GM23338 (cell line): ENCODE measurements around the gene BRI3. TPM values are rescaled to one million over a fixed set of nuclear protein-coding genes. Genes with fewer than 3 reads are reported as not detected.
A peak's percentile ranks its signal among the peaks of the same experiment; 100 is the strongest.

Source experiments
- ATAC-seq: fragments of 200-7000 bp; cut with Tn5 transposase; 3 replicates; pipeline ENCODE4 v1.9.1; 2020
- DNase-seq: peaks from one replicate; pipeline ENCODE4 v3.0.0-alpha.2; 2015; ENCODE audit warnings: low spot score
- H2AFZ ChIP-seq: fragments of 200-600 bp; sonication (generic); 2 replicates; pipeline ENCODE4 v1.8.0; 2016; ENCODE audit warnings: antibody characterized with exemption, mild to moderate bottlenecking, moderate library complexity
- H3F3A ChIP-seq: fragments of 200-600 bp; sonication (generic); replicated peaks from 2 replicates; pipeline ENCODE4 v1.8.0; 2017; ENCODE audit warnings: antibody characterized with exemption, mixed run types, low read depth
- H3K27ac ChIP-seq: fragments of 200-600 bp; sonication (generic); 2 replicates; pipeline ENCODE4 v1.6.1; 2016; ENCODE audit warnings: low read depth
- H3K27me3 ChIP-seq: fragments of 200-600 bp; sonication (generic); 2 replicates; pipeline ENCODE4 v1.8.0; 2016; ENCODE audit warnings: mild to moderate bottlenecking, mixed run types, moderate library complexity; ENCODE audit not compliant: insufficient read depth
- H3K36me3 ChIP-seq: fragments of 200-600 bp; sonication (generic); 2 replicates; pipeline ENCODE4 v1.8.0; 2016; ENCODE audit warnings: mild to moderate bottlenecking; ENCODE audit not compliant: insufficient read depth
- H3K4me1 ChIP-seq: fragments of 200-600 bp; sonication (generic); 2 replicates; pipeline ENCODE4 v1.8.0; 2016; ENCODE audit warnings: mild to moderate bottlenecking, moderate library complexity; ENCODE audit not compliant: insufficient read depth
- H3K4me2 ChIP-seq: fragments of 200-600 bp; sonication (generic); 2 replicates; pipeline ENCODE4 v1.7.1; 2017; ENCODE audit warnings: mixed run types
- H3K4me3 ChIP-seq: fragments of 200-600 bp; sonication (generic); 2 replicates; pipeline ENCODE4 v1.6.1; 2016; ENCODE audit warnings: mixed run types
- H3K79me2 ChIP-seq: fragments of 200-600 bp; sonication (generic); replicated peaks from 2 replicates; pipeline ENCODE4 v1.8.0; 2017; ENCODE audit warnings: mild to moderate bottlenecking; ENCODE audit not compliant: insufficient read depth
- H3K9me2 ChIP-seq: fragments of 200-600 bp; sonication (generic); 2 replicates; pipeline ENCODE4 v1.8.0; 2017; ENCODE audit not compliant: insufficient read depth
- H4K20me1 ChIP-seq: fragments of 200-600 bp; sonication (generic); replicated peaks from 2 replicates; pipeline ENCODE4 v1.8.0; 2017; ENCODE audit warnings: mild to moderate bottlenecking; ENCODE audit not compliant: insufficient read depth
- H3K27ac Mint-ChIP-seq: 2 replicates; pipeline ENCODE4 v1.8.0; 2020; ENCODE audit warnings: inconsistent platforms, mild to moderate bottlenecking, moderate library complexity, mixed read lengths
- H3K27me3 Mint-ChIP-seq: 3 replicates; pipeline ENCODE4 v1.8.0; 2022; ENCODE audit warnings: low read depth, mild to moderate bottlenecking, moderate library complexity, mixed read lengths, inconsistent platforms; ENCODE audit not compliant: insufficient read depth, poor library complexity
- H3K36me3 Mint-ChIP-seq: 3 replicates; pipeline ENCODE4 v1.8.0; 2021; ENCODE audit warnings: low read depth, mild to moderate bottlenecking, inconsistent platforms, moderate library complexity, mixed read lengths
- H3K4me1 Mint-ChIP-seq: 3 replicates; pipeline ENCODE4 v1.8.0; 2020; ENCODE audit warnings: mild to moderate bottlenecking, inconsistent platforms, mixed read lengths
- H3K4me3 Mint-ChIP-seq: 3 replicates; pipeline ENCODE4 v1.8.0; 2021; ENCODE audit warnings: moderate library complexity, mild to moderate bottlenecking, inconsistent platforms, mixed read lengths
- H3K9me3 Mint-ChIP-seq: 3 replicates; pipeline ENCODE4 v1.8.0; 2020; ENCODE audit warnings: moderate library complexity, mild to moderate bottlenecking, inconsistent platforms, mixed read lengths
- CREB1 ChIP-seq: fragments of 250-450 bp; sonication (Bioruptor Pico); IDR thresholded peaks from 2 replicates; pipeline ENCODE4 v1.5.0; 2020; ENCODE audit warnings: low read depth, mild to moderate bottlenecking, moderate library complexity
- EZH2phosphoT487 ChIP-seq: fragments of 200-600 bp; sonication (generic); IDR thresholded peaks from one replicate; pipeline ENCODE4 v1.8.1; 2018; ENCODE audit warnings: antibody characterized with exemption; ENCODE audit not compliant: unreplicated experiment
- NANOG ChIP-seq: IDR thresholded peaks from 2 replicates; pipeline ENCODE4 v1.6.1; 2016; ENCODE audit warnings: antibody characterized with exemption, borderline replicate concordance
- POLR2AphosphoS5 ChIP-seq: IDR thresholded peaks from 2 replicates; pipeline ENCODE4 v1.6.1; 2016; ENCODE audit warnings: antibody characterized with exemption, low read depth
- STAT1 ChIP-seq: IDR thresholded peaks from one replicate; pipeline ENCODE4 v1.6.1; 2016; ENCODE audit warnings: antibody characterized with exemption; ENCODE audit not compliant: unreplicated experiment
- ZNF114 ChIP-seq: fragments of 250-450 bp; sonication (Bioruptor Pico); IDR thresholded peaks from 2 replicates; pipeline ENCODE4 v1.5.0; 2020; ENCODE audit warnings: mild to moderate bottlenecking, moderate library complexity
- ZNF331 ChIP-seq: fragments of 250-450 bp; sonication (Bioruptor Pico); IDR thresholded peaks from 2 replicates; pipeline ENCODE4 v1.5.0; 2020; ENCODE audit warnings: low read depth, mild to moderate bottlenecking, moderate library complexity
- polyA plus RNA-seq: library from polyadenylated mRNA; unstranded; fragments of >200 nt; fragmentation: Nextera tagmentation; extraction: Ambion mirVana; gene quantifications from 2 replicates; pipeline ENCODE4 v1.2.1, GENCODE V29; 2016
- total RNA-seq: library from RNA; depleted of rRNA; stranded (reverse); fragments of >200 nt; shearing (Covaris generic); gene quantifications from 2 replicates; pipeline ENCODE4 v1.2.3, GENCODE V29; 2014
- TF ChIP-seq, protein P1 (sequence below), 2 experiments: fragments of 200-600 bp in 1 of 2; sonication (generic) in 1 of 2; conservative IDR thresholded peaks; 2 replicates each; pipeline versions ENCODE4 v1.5.1 to v1.6.1; 2016 to 2017; ENCODE audit warnings: antibody characterized with exemption in 2 of 2, low read depth in 2 of 2, mild to moderate bottlenecking in 2 of 2, moderate library complexity in 1 of 2
- TF ChIP-seq, protein P2 (sequence below): IDR thresholded peaks from 2 replicates; pipeline ENCODE4 v1.6.1; 2016; ENCODE audit warnings: antibody characterized with exemption

Gene BRI3
- total and polyA plus RNA-seq, 2 experiments from 2014 or later = 21.7 to 66.1 TPM

DNA sequence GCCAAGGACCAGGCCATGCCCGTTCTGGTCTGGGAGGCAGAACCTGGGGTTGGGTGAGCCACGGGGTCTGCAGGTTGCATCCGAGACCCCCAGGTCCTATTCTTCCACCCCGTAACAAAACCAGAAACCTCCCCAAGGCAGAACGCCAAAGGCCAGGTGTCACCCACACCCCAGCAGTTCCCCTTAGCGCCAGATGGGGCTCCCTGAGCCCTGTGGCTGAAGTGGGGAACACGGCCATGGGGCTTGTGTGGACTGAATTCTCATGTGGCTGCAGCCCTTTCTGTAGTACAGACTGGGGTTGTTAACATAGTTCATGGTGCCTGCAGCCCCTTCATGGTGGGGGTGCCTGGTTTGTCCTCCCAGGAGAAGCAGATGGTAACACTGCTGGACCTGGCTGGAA is 10.2 kb downstream of the BRI3 start:
- DNase-seq (peak; percentile 67), ATAC-seq (peak; percentile 12)
- H3K36me3 ChIP-seq = 0 out of 2 replicates have a peak, but pooled peaks cover 13% of the 10 kb centered on the region
- H3F3A ChIP-seq = peaks cover 10% of the 10 kb centered on the region; the same call in 1 of the 2 replicates
- peaks cover 27% of the 10 kb centered on the region for H4K20me1 ChIP-seq
- H3K4me1 ChIP-seq = peaks cover 25% of the 10 kb centered on the region
- H3K27me3 ChIP-seq = no peaks in the 10 kb centered on the region
- no peak overlapping the region for H3K27ac ChIP-seq
- H3K27me3 Mint-ChIP-seq = peaks cover 8% of the 10 kb centered on the region
- no peaks in the 10 kb centered on the region for H3K9me2 ChIP-seq
- TF ChIP-seq STAT1 = no peak
- TF ChIP-seq CREB1 = no peak
- TF ChIP-seq, protein P1, sequence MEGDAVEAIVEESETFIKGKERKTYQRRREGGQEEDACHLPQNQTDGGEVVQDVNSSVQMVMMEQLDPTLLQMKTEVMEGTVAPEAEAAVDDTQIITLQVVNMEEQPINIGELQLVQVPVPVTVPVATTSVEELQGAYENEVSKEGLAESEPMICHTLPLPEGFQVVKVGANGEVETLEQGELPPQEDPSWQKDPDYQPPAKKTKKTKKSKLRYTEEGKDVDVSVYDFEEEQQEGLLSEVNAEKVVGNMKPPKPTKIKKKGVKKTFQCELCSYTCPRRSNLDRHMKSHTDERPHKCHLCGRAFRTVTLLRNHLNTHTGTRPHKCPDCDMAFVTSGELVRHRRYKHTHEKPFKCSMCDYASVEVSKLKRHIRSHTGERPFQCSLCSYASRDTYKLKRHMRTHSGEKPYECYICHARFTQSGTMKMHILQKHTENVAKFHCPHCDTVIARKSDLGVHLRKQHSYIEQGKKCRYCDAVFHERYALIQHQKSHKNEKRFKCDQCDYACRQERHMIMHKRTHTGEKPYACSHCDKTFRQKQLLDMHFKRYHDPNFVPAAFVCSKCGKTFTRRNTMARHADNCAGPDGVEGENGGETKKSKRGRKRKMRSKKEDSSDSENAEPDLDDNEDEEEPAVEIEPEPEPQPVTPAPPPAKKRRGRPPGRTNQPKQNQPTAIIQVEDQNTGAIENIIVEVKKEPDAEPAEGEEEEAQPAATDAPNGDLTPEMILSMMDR (conservative IDR thresholded peaks at IDR 0.05; ENCODE audit: low read depth in 2 of 2) = peak; percentile 32 to 41
- TF ChIP-seq ZNF114 (CRISPR knock-in tag) = no peak
- TF ChIP-seq, protein P2, sequence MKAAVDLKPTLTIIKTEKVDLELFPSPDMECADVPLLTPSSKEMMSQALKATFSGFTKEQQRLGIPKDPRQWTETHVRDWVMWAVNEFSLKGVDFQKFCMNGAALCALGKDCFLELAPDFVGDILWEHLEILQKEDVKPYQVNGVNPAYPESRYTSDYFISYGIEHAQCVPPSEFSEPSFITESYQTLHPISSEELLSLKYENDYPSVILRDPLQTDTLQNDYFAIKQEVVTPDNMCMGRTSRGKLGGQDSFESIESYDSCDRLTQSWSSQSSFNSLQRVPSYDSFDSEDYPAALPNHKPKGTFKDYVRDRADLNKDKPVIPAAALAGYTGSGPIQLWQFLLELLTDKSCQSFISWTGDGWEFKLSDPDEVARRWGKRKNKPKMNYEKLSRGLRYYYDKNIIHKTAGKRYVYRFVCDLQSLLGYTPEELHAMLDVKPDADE = no peak
- no peak for TF ChIP-seq NANOG
- TF ChIP-seq ZNF331 (CRISPR knock-in tag) = no peak
- no peak overlapping the region for H2AFZ ChIP-seq
- H3K36me3 Mint-ChIP-seq = peaks cover 37% of the 10 kb centered on the region
- H3K9me3 Mint-ChIP-seq = no peaks in the 10 kb centered on the region
- no peak overlapping the region for H3K4me3 ChIP-seq
- H3K4me1 Mint-ChIP-seq = peaks cover 31% of the 10 kb centered on the region
- peaks cover 33% of the 10 kb centered on the region for H3K79me2 ChIP-seq
- H3K4me3 Mint-ChIP-seq = no peak overlapping the region
- no peak overlapping the region for H3K27ac Mint-ChIP-seq
- H3K4me2 ChIP-seq = no peak overlapping the region

DNA sequence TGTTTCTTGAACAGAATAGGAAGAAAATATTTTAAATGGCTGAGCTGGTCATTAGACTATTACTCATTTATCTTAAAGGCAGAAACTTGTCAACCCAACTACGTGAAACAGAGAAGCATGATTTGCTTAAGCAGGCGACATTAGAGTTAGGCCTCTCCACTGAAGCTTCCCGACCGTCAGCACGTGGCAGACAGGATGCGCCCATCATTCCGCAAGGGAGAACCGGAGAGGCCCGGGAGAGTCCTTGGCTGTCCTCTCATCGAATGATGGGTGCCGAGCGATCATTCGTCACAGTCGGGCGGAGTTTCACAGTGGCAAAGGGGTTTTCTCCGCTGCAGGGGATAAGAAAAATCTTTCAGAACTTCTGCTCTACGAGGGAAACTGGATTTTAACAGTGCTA is 11.8 kb downstream of the BRI3 start:
- 0 out of 2 replicates have a peak, but pooled peaks cover 16% of the 10 kb centered on the region for H3K36me3 ChIP-seq
- H4K20me1 ChIP-seq = peaks cover 26% of the 10 kb centered on the region
- H3F3A ChIP-seq = peaks cover 10% of the 10 kb centered on the region; the same call in 1 of the 2 replicates
- no peak overlapping the region for H3K4me2 ChIP-seq
- ATAC-seq (no peak), DNase-seq (no peak)
- H3K4me1 ChIP-seq = peaks cover 13% of the 10 kb centered on the region; the same call in 1 of the 2 replicates
- TF ChIP-seq POLR2AphosphoS5 (no peak), EZH2phosphoT487 (no peak), STAT1 (no peak)
- no peak overlapping the region for H3K4me3 ChIP-seq
- H3K4me3 Mint-ChIP-seq = no peak overlapping the region
- no peaks in the 10 kb centered on the region for H3K27me3 ChIP-seq
- H3K27me3 Mint-ChIP-seq = peaks cover 15% of the 10 kb centered on the region
- H3K4me1 Mint-ChIP-seq = peaks cover 26% of the 10 kb centered on the region
- H3K79me2 ChIP-seq = peaks cover 26% of the 10 kb centered on the region
- peaks cover 37% of the 10 kb centered on the region for H3K36me3 Mint-ChIP-seq
- H2AFZ ChIP-seq = no peak overlapping the region
- no peaks in the 10 kb centered on the region for H3K9me3 Mint-ChIP-seq
- no peaks in the 10 kb centered on the region for H3K9me2 ChIP-seq
- no peak overlapping the region for H3K27ac ChIP-seq
- no peak overlapping the region for H3K27ac Mint-ChIP-seq
